ENCODE measurements around the gene STARD6. TPM values are rescaled to one million over a fixed set of nuclear protein-coding genes. Genes with fewer than 3 reads are reported as not detected.

STARD6 gene
- total RNA-seq, 4 donors from 2014 or later = not detected

GRCh38 chr18:54382733-54383252 is 25.1 kb upstream of the STARD6 start:
- DNase-seq (ENCODE audit: low spot score in 2 of 2) = no peak
- intact Hi-C loops (cut with DNase I; ENCODE audit: low total_unique reads) = no loop called here
- no peak overlapping the region for H3K4me3 ChIP-seq (ENCODE audit: low read depth, poor library complexity, severe bottlenecking)
- TF ChIP-seq POLR2A (IDR thresholded peaks at IDR 0.05) = no peak
- WGBS, 2 donors = 88 to 94% methylated on average over 8 of the region's 8 CpGs

GRCh38 chr18:54382076-54382475 is 24.4 kb upstream of the STARD6 start:
- WGBS, 2 donors = 93% methylated on average over 3 of the region's 3 CpGs
- DNase-seq (ENCODE audit: low spot score in 2 of 2) = no peak
- intact Hi-C loops (cut with DNase I; ENCODE audit: low total_unique reads) = no loop called here
- no peak for TF ChIP-seq POLR2A (IDR thresholded peaks at IDR 0.05)
- TF ChIP-seq CTCF (IDR thresholded peaks at IDR 0.05) = no peak
- no peak overlapping the region for H3K4me3 ChIP-seq (ENCODE audit: low read depth, poor library complexity, severe bottlenecking)

- DNase-seq (ENCODE audit: low spot score in 2 of 2) = no peak
- no peak for TF ChIP-seq CTCF (IDR thresholded peaks at IDR 0.05)
- no peak for TF ChIP-seq POLR2A (IDR thresholded peaks at IDR 0.05)
- WGBS, 2 donors = 66 to 88% methylated on average over 2 of the region's 2 CpGs
- intact Hi-C loops (cut with DNase I; ENCODE audit: low total_unique reads) = no loop called here
- H3K4me3 ChIP-seq (ENCODE audit: low read depth, poor library complexity, severe bottlenecking) = no peak overlapping the region
These were observed 24.0 kb upstream of the STARD6 start for GRCh38 chr18:54381640-54382039.

- intact Hi-C loops (cut with DNase I; ENCODE audit: low total_unique reads) = no loop called here
- TF ChIP-seq CTCF (IDR thresholded peaks at IDR 0.05) (no peak), POLR2A (IDR thresholded peaks at IDR 0.05) (no peak)
- WGBS, 2 donors = 90 to 97% methylated on average over 4 of the region's 4 CpGs
- no peak overlapping the region for H3K4me3 ChIP-seq (ENCODE audit: low read depth, poor library complexity, severe bottlenecking)
- no peak for DNase-seq (ENCODE audit: low spot score in 2 of 2)
These were observed 20.4 kb upstream of the STARD6 start for GRCh38 chr18:54378057-54378456.

GRCh38 chr18:54360406-54360805 is 2.7 kb upstream of the STARD6 start:
- DNase-seq (ENCODE audit: low spot score in 2 of 2) = no peak
- WGBS, 2 donors = 92% methylated on average over 3 of the region's 3 CpGs
- no peak for TF ChIP-seq CTCF (IDR thresholded peaks at IDR 0.05)
- intact Hi-C loops (cut with DNase I; ENCODE audit: low total_unique reads) = no loop called here
- no peak overlapping the region for H3K4me3 ChIP-seq (ENCODE audit: low read depth, poor library complexity, severe bottlenecking)

- no peak for TF ChIP-seq CTCF (IDR thresholded peaks at IDR 0.05)
- no peak for TF ChIP-seq POLR2A (IDR thresholded peaks at IDR 0.05)
- DNase-seq (ENCODE audit: low spot score in 2 of 2) = no peak
- WGBS, 2 donors = 73 to 77% methylated on average over 6 of the region's 6 CpGs
- H3K4me3 ChIP-seq (ENCODE audit: low read depth, poor library complexity, severe bottlenecking) = no peak overlapping the region
- intact Hi-C loops (cut with DNase I; ENCODE audit: low total_unique reads) = no loop called here
These were observed 1.6 kb upstream of the STARD6 start for GRCh38 chr18:54359233-54359632.

All from lower leg skin (tissue), 4 donors.